ENCODE results near the gene ACTG1. TPM values are rescaled to one million over a fixed set of nuclear protein-coding genes. Genes with fewer than 3 reads are reported as not detected.

Gene ACTG1
- polyA plus RNA-seq, 1 of the 3 experiments (the other 2 are of a cell fraction), result 7,871 TPM

- H2AFZ ChIP-seq (ENCODE audit: low read depth), result no peak overlapping the region
- H3K4me3 ChIP-seq (ENCODE audit: low read depth in 2 of 2, low read length in 1 of 2), result peak overlapping the region; percentile 78 to 89
- H3K9ac ChIP-seq, result peak overlapping the region; percentile 82; the same call in 1 of the 2 replicates
- ChIA-PET CTCF (interaction anchor here (0.7 to 1.8 kb wide), 6 partner anchors 11 to 411 kb away, joined by 3 to 9 read pairs (median 3); no protein-coding TSS in a partner anchor), POLR2A (no interaction called here)
- peak; percentile 83 for DNase-seq
- peak overlapping the region; percentile 81 to 90 for H3K27ac ChIP-seq (ENCODE audit: low read depth in 2 of 2, low read length in 1 of 2)
- H3K36me3 ChIP-seq (replicated peaks in 1 of 2; ENCODE audit: control insufficient read depth in 1 of 2, insufficient read depth in 2 of 2, low read length in 1 of 2), result peaks cover 14 to 43% of the 10 kb centered on the region in 2 experiments
- no peaks in the 10 kb centered on the region for H3K9me2 ChIP-seq
- H3K79me2 ChIP-seq (ENCODE audit: insufficient read depth), result peaks cover 46% of the 10 kb centered on the region
- peaks cover 25 to 26% of the 10 kb centered on the region in 2 experiments; a peak in 3 of 4 replicates for H3K4me1 ChIP-seq (ENCODE audit: control insufficient read depth in 1 of 2, insufficient read depth in 2 of 2, low read depth in 1 of 2, low read length in 1 of 2)
- no peaks in the 10 kb centered on the region for H3K27me3 ChIP-seq (ENCODE audit: insufficient read depth)
- peaks cover 22% of the 10 kb centered on the region; the same call in 1 of the 2 replicates for H4K20me1 ChIP-seq (ENCODE audit: insufficient read depth)
- H3K9me3 ChIP-seq, result no peaks in the 10 kb centered on the region
- H3F3A ChIP-seq (replicated peaks; ENCODE audit: insufficient read depth), result peaks cover 51% of the 10 kb centered on the region
- peak overlapping the region; percentile 100 for H3K4me2 ChIP-seq
- WGBS (ENCODE audit: low lambda C conversion rate), result 25% methylated on average over 24 of the region's 24 CpGs
- peak; percentile 64; the same call in 1 of the 2 replicates for TF ChIP-seq SIN3A (IDR thresholded peaks at IDR 0.05; ENCODE audit: borderline replicate concordance, low read depth, low read length)
- TF ChIP-seq CTCF (IDR thresholded peaks at IDR 0.05), result no peak
- peak; percentile 75 for TF ChIP-seq GABPA (IDR thresholded peaks at IDR 0.05; ENCODE audit: low read depth)
- TF ChIP-seq ZBTB33 (IDR thresholded peaks at IDR 0.05; ENCODE audit: borderline replicate concordance, low read depth), result no peak
- peak; percentile 85 for TF ChIP-seq PBX3 (IDR thresholded peaks at IDR 0.05)
- TF ChIP-seq ELF1 (IDR thresholded peaks at IDR 0.05), result peak; percentile 18; the same call in 1 of the 2 replicates
- TF ChIP-seq RAD21 (IDR thresholded peaks at IDR 0.05; ENCODE audit: low read length), result no peak
- peak; percentile 73 for TF ChIP-seq USF2 (IDR thresholded peaks at IDR 0.05; ENCODE audit: borderline replicate concordance, low read depth, low read length)
- peak; percentile 67 for TF ChIP-seq TCF12 (IDR thresholded peaks at IDR 0.05)
- TF ChIP-seq SMC3 (IDR thresholded peaks at IDR 0.05; ENCODE audit: low read depth, low read length), result no peak
- no peak for TF ChIP-seq NRF1 (IDR thresholded peaks at IDR 0.05; ENCODE audit: low read depth, low read length)
- no peak for TF ChIP-seq RCOR1 (IDR thresholded peaks at IDR 0.05; ENCODE audit: low read length)
- peak; percentile 46; the same call in 1 of the 2 replicates for TF ChIP-seq TAF1 (IDR thresholded peaks at IDR 0.05; ENCODE audit: borderline replicate concordance, low read depth, low read length)
- no peak for TF ChIP-seq FOXM1 (IDR thresholded peaks at IDR 0.05; ENCODE audit: low read depth)
- peak in 1 of 2 experiments; percentile 54; a peak in 1 of 4 replicates for TF ChIP-seq EP300 (IDR thresholded peaks at IDR 0.05; ENCODE audit: borderline replicate concordance in 1 of 2, low read depth in 1 of 2, low read length in 1 of 2)
- TF ChIP-seq IRF3 (IDR thresholded peaks at IDR 0.05; ENCODE audit: low read depth, low read length), result no peak
- TF ChIP-seq GATA2 (CRISPR knock-in tag; IDR thresholded peaks at IDR 0.05), result no peak; the same call in 1 of the 2 replicates
- peak; percentile 67; the same call in 1 of the 2 replicates for TF ChIP-seq JUND (IDR thresholded peaks at IDR 0.05)
- peak; percentile 78; the same call in 1 of the 2 replicates for TF ChIP-seq FOSL2 (IDR thresholded peaks at IDR 0.05; ENCODE audit: borderline replicate concordance, low read depth)
- peak; percentile 97 for TF ChIP-seq NFIC (IDR thresholded peaks at IDR 0.05; ENCODE audit: borderline replicate concordance)
- TF ChIP-seq USF1 (IDR thresholded peaks at IDR 0.05; ENCODE audit: borderline replicate concordance, low read depth), result peak; percentile 96
- TF ChIP-seq FOXJ3 (CRISPR knock-in tag; IDR thresholded peaks at IDR 0.05), result no peak
- TF ChIP-seq CHD2 (IDR thresholded peaks at IDR 0.05; ENCODE audit: low read length, partially characterized antibody), result no peak
- no peak for TF ChIP-seq MXI1 (IDR thresholded peaks at IDR 0.05; ENCODE audit: low read depth, low read length)
- TF ChIP-seq YY1 (IDR thresholded peaks at IDR 0.05; ENCODE audit: low read depth), result no peak
- TF ChIP-seq EZH2phosphoT487 (IDR thresholded peaks at IDR 0.05; ENCODE audit: borderline replicate concordance, low read depth), result no peak
- TF ChIP-seq RFX5 (IDR thresholded peaks at IDR 0.05; ENCODE audit: low read length), result no peak
Measured at GRCh38 chr17:81553616-81554181, 41.1 kb upstream of the ACTG1 start.

All from SK-N-SH (cell line).